GM23338 (cell line): ENCODE results near the gene COQ6.

ENCODE experiments used
- CREB1 ChIP-seq: fragments of 250-450 bp; sonication (Bioruptor Pico); IDR thresholded peaks from 2 replicates; pipeline ENCODE4 v1.5.0; 2020; ENCODE audit warnings: low read depth, mild to moderate bottlenecking, moderate library complexity
- CTCF ChIP-seq, 2 experiments: fragments of 200-600 bp in 1 of 2; sonication (generic) in 1 of 2; conservative IDR thresholded peaks; 2 replicates each; pipeline versions ENCODE4 v1.5.1 to v1.6.1; 2016 to 2017; ENCODE audit warnings: antibody characterized with exemption in 2 of 2, low read depth in 2 of 2, mild to moderate bottlenecking in 2 of 2, moderate library complexity in 1 of 2
- EZH2 ChIP-seq: fragments of 200-600 bp; sonication (generic); IDR thresholded peaks from one replicate; pipeline ENCODE4 v1.8.0; 2017; ENCODE audit warnings: antibody characterized with exemption, mild to moderate bottlenecking, low read depth; ENCODE audit not compliant: unreplicated experiment
- EZH2phosphoT487 ChIP-seq: fragments of 200-600 bp; sonication (generic); IDR thresholded peaks from one replicate; pipeline ENCODE4 v1.8.1; 2018; ENCODE audit warnings: antibody characterized with exemption; ENCODE audit not compliant: unreplicated experiment
- REST ChIP-seq: IDR thresholded peaks from one replicate; pipeline ENCODE4 v1.6.1; 2018; ENCODE audit warnings: antibody characterized with exemption; ENCODE audit not compliant: unreplicated experiment
- STAT1 ChIP-seq: IDR thresholded peaks from one replicate; pipeline ENCODE4 v1.6.1; 2016; ENCODE audit warnings: antibody characterized with exemption; ENCODE audit not compliant: unreplicated experiment
- ZNF114 ChIP-seq: fragments of 250-450 bp; sonication (Bioruptor Pico); IDR thresholded peaks from 2 replicates; pipeline ENCODE4 v1.5.0; 2020; ENCODE audit warnings: mild to moderate bottlenecking, moderate library complexity
- ZNF331 ChIP-seq: fragments of 250-450 bp; sonication (Bioruptor Pico); IDR thresholded peaks from 2 replicates; pipeline ENCODE4 v1.5.0; 2020; ENCODE audit warnings: low read depth, mild to moderate bottlenecking, moderate library complexity

GRCh38 chr14:73997944-73998447 lies 47.9 kb downstream of the COQ6 start:
- no peak for TF ChIP-seq CTCF (conservative IDR thresholded peaks at IDR 0.05; ENCODE audit: low read depth in 2 of 2)
- no peak for TF ChIP-seq REST
- TF ChIP-seq ZNF331 (CRISPR knock-in tag): no peak
- no peak for TF ChIP-seq CREB1 (CRISPR knock-in tag)
- no peak for TF ChIP-seq EZH2phosphoT487
- no peak for TF ChIP-seq EZH2
- no peak for TF ChIP-seq STAT1
- no peak for TF ChIP-seq ZNF114 (CRISPR knock-in tag)
